ENCODE data around the gene PDE2A.

GRCh38 chr11:72665911-72666472 is 8.2 kb downstream of the PDE2A start:
- TF ChIP-seq CTCF (IDR thresholded peaks at IDR 0.05 in 4 of 5, conservative IDR thresholded peaks at IDR 0.05 in 1 of 5) (no peak), POLR2A (IDR thresholded peaks at IDR 0.05) (no peak)

All from gastrocnemius medialis (tissue), 4 donors.